Astrocyte (in vitro differentiated cells and primary cell): ENCODE results near the gene CALML5. TPM values are rescaled to one million over a fixed set of nuclear protein-coding genes. Genes with fewer than 3 reads are reported as not detected.

Experiments
- DNase-seq: peaks from one replicate; pipeline ENCODE4 v3.0.0-alpha.2; 2010; ENCODE audit warnings: low read depth
- FAIRE-seq: peaks from 2 replicates; lab custom pipeline; 2011; peaks lifted over from hg19 to GRCh38; lab: Jason Lieb, UNC
- H2AFZ ChIP-seq: 2 replicates; pipeline ENCODE4 v1.6.0; 2012; ENCODE audit warnings: low read depth, low read length, inconsistent platforms
- H3K27ac ChIP-seq: 2 replicates; pipeline ENCODE4 v1.5.1; 2011; ENCODE audit warnings: low read depth, low read length, inconsistent platforms
- H3K27me3 ChIP-seq: 2 replicates; pipeline ENCODE4 v1.6.0; 2011; ENCODE audit warnings: low read length, inconsistent platforms; ENCODE audit not compliant: insufficient read depth
- H3K36me3 ChIP-seq: 2 replicates; pipeline ENCODE4 v1.5.1; 2011; ENCODE audit warnings: low read length, inconsistent platforms; ENCODE audit not compliant: insufficient read depth
- H3K4me1 ChIP-seq: 2 replicates; pipeline ENCODE4 v1.5.1; 2011; ENCODE audit warnings: low read length, inconsistent platforms; ENCODE audit not compliant: insufficient read depth
- H3K4me2 ChIP-seq: 2 replicates; pipeline ENCODE4 v1.6.0; 2012; ENCODE audit warnings: low read length, inconsistent platforms
- H3K4me3 ChIP-seq: 2 replicates; pipeline ENCODE4 v1.5.1; 2011; ENCODE audit warnings: low read depth, mild to moderate bottlenecking, low read length, inconsistent platforms; ENCODE audit not compliant: insufficient read depth
- H3K79me2 ChIP-seq: 2 replicates; pipeline ENCODE4 v1.6.0; 2012; ENCODE audit warnings: mild to moderate bottlenecking, low read length, inconsistent platforms; ENCODE audit not compliant: insufficient read depth
- H3K9ac ChIP-seq: 2 replicates; pipeline ENCODE4 v1.6.0; 2012; ENCODE audit warnings: mild to moderate bottlenecking, low read length, inconsistent platforms
- H3K9me3 ChIP-seq: 2 replicates; pipeline ENCODE4 v1.5.1; 2012; ENCODE audit warnings: low read depth, mild to moderate bottlenecking, low read length, inconsistent platforms; ENCODE audit not compliant: insufficient read depth
- H4K20me1 ChIP-seq: 2 replicates; pipeline ENCODE4 v1.6.0; 2012; ENCODE audit warnings: low read length, inconsistent platforms; ENCODE audit not compliant: insufficient read depth
- H3K27ac Mint-ChIP-seq: one replicate; pipeline ENCODE4 v1.8.0; 2021; ENCODE audit warnings: mild to moderate bottlenecking, mixed read lengths; ENCODE audit not compliant: unreplicated experiment
- H3K27me3 Mint-ChIP-seq: one replicate; pipeline ENCODE4 v1.8.0; 2021; ENCODE audit warnings: low read depth, mixed read lengths; ENCODE audit not compliant: unreplicated experiment
- H3K36me3 Mint-ChIP-seq: one replicate; pipeline ENCODE4 v1.8.0; 2021; ENCODE audit warnings: low read depth, mixed read lengths; ENCODE audit not compliant: unreplicated experiment
- H3K4me1 Mint-ChIP-seq: one replicate; pipeline ENCODE4 v1.8.0; 2021; ENCODE audit warnings: low read depth, mixed read lengths; ENCODE audit not compliant: unreplicated experiment
- H3K4me3 Mint-ChIP-seq: one replicate; pipeline ENCODE4 v1.8.0; 2021; ENCODE audit warnings: mild to moderate bottlenecking, moderate library complexity, mixed read lengths; ENCODE audit not compliant: unreplicated experiment
- H3K9me3 Mint-ChIP-seq: one replicate; pipeline ENCODE4 v1.8.0; 2021; ENCODE audit warnings: mild to moderate bottlenecking, mixed read lengths; ENCODE audit not compliant: unreplicated experiment
- CTCF ChIP-seq: IDR thresholded peaks from 2 replicates; pipeline ENCODE4 v1.5.1; 2011; ENCODE audit warnings: low read depth, mild to moderate bottlenecking, inconsistent platforms, low read length, moderate library complexity; ENCODE audit not compliant: insufficient read depth
- EZH2 ChIP-seq: IDR thresholded peaks from 2 replicates; pipeline ENCODE4 v1.6.1; 2012; ENCODE audit warnings: mild to moderate bottlenecking, low read length, inconsistent platforms; ENCODE audit not compliant: insufficient read depth
- total RNA-seq: library from RNA; stranded (reverse); gene quantifications from 2 replicates; pipeline ENCODE4 v1.2.1, GENCODE V29; 2021

Gene CALML5
- total RNA-seq, 1 donor from 2014 or later, result not detected

GRCh38 chr10:5488272-5489161, 10.9 kb downstream of the CALML5 start:
- Histone ChIP-seq H2AFZ (no peak overlapping the region), H3K4me3 (no peak overlapping the region), H3K27me3 (peaks cover 5% of the 10 kb centered on the region), H3K79me2 (no peaks in the 10 kb centered on the region), H3K4me2 (no peak overlapping the region), H3K27ac (no peak overlapping the region), H3K4me1 (no peaks in the 10 kb centered on the region), H3K36me3 (no peaks in the 10 kb centered on the region), H4K20me1 (no peaks in the 10 kb centered on the region), H3K9ac (no peak overlapping the region), H3K9me3 (peaks cover 5% of the 10 kb centered on the region)
- no peak for DNase-seq
- TF ChIP-seq EZH2 (no peak), CTCF (no peak)
- no peak overlapping the region for H3K27ac Mint-ChIP-seq
- H3K9me3 Mint-ChIP-seq, result peaks cover 12% of the 10 kb centered on the region
- H3K4me3 Mint-ChIP-seq, result peak overlapping the region; percentile 40
- no peaks in the 10 kb centered on the region for H3K4me1 Mint-ChIP-seq
- no peak for FAIRE-seq
- H3K27me3 Mint-ChIP-seq, result peaks cover 47% of the 10 kb centered on the region
- peaks cover 2% of the 10 kb centered on the region for H3K36me3 Mint-ChIP-seq

- no peak for DNase-seq
- H3K27ac Mint-ChIP-seq, result no peak overlapping the region
Observed at GRCh38 chr10:5486853-5487235, 12.5 kb downstream of the CALML5 start.

More at GRCh38 chr10:5486853-5487235, 12.5 kb downstream of the CALML5 start:
- no peak overlapping the region for H2AFZ ChIP-seq
- H3K27me3 ChIP-seq, result peaks cover 5% of the 10 kb centered on the region
- Mint-ChIP-seq H3K36me3 (no peaks in the 10 kb centered on the region), H3K4me1 (no peaks in the 10 kb centered on the region), H3K4me3 (no peak overlapping the region), H3K27me3 (peaks cover 49% of the 10 kb centered on the region), H3K9me3 (peaks cover 2% of the 10 kb centered on the region)
- H3K4me2 ChIP-seq, result no peak overlapping the region
- no peak for TF ChIP-seq CTCF
- TF ChIP-seq EZH2, result no peak
- no peaks in the 10 kb centered on the region for H3K36me3 ChIP-seq
- peaks cover 2% of the 10 kb centered on the region for H3K9me3 ChIP-seq
- H4K20me1 ChIP-seq, result no peaks in the 10 kb centered on the region
- H3K27ac ChIP-seq, result no peak overlapping the region
- no peak for FAIRE-seq
- no peak overlapping the region for H3K4me3 ChIP-seq
- H3K9ac ChIP-seq, result no peak overlapping the region
- no peaks in the 10 kb centered on the region for H3K4me1 ChIP-seq
- H3K79me2 ChIP-seq, result no peaks in the 10 kb centered on the region
